HG03039 (cell line): Measurements from ENCODE around the gene OR52H1.
"Not testable (repeated sequence)": the region's sequence is repeated elsewhere in the genome, so short reads cannot be mapped to it uniquely, and the experiment has no call there.

ENCODE experiments used
- ATAC-seq: cut with Tn5 transposase; IDR thresholded peaks from one replicate; pipeline ENCODE4 v1.9.1; 2021; ENCODE audit warnings: mild to moderate bottlenecking, moderate library complexity; ENCODE audit not compliant: unreplicated experiment

OR52H1 gene

GRCh38 chr11:5548440-5548839 is at the start of gene OR52H1:
Gene OR52H1, minus strand, starts transcription at chr11:5548540. Its CDS starts 3,035 bp downstream, at chr11:5545505.
- ATAC-seq: no peak

GRCh38 chr11:5597953-5598352 is 49.6 kb upstream of the OR52H1 start:
- ATAC-seq: no peak

GRCh38 chr11:5596607-5597201 is 48.4 kb upstream of the OR52H1 start, which contains the start of gene TRIM6:
Gene TRIM6, plus strand, starts transcription at chr11:5596637. Its CDS starts 261 bp downstream, at chr11:5596898.
- ATAC-seq: no peak

- no peak for ATAC-seq
Observed at GRCh38 chr11:5593146-5593545, 44.8 kb upstream of the OR52H1 start.

DNA sequence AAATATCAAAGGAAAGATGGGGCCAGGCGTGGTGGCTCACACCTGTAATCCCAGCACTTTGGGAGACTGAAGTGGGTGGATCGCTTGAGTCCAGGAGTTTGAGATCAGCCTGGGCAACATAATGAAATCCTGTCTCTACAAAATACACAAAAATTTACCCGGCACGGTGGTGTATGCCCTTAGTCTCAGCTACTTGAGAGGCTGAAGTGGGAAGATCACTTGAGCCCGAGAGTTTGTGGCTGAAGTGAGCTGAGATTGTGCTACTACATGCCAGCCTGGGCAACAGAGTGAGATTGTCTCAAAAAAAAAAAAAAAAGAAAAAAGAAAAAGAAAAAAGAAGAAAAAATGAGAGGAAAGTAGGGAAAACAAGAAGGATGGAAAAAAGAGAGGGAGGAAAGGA is 44.3 kb upstream of the OR52H1 start:
- ATAC-seq: no peak

- ATAC-seq: no peak
Observed at GRCh38 chr11:5591613-5592012, 43.3 kb upstream of the OR52H1 start.

GRCh38 chr11:5589906-5590305 is 41.6 kb upstream of the OR52H1 start:
- not testable (repeated sequence) for ATAC-seq

DNA sequence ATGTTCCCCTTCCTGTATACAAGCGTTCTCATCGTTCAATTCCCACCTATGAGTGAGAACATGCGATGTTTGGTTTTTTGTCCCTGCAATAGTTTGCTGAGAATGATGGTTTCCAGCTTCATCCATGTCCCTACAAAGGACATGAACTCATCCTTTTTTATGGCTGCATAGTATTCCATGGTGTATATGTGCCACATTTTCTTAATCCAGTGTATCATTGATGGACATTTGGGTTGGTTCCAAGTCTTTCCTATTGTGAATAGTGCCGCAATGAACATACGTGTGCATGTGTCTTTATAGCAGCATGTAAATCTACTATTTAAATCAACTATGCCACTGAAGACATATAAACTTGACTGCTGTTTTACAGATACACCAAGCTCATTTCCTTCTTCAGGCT is 36.1 kb upstream of the OR52H1 start:
- ATAC-seq: not testable (repeated sequence)

- ATAC-seq: no peak
Observed at GRCh38 chr11:5581014-5581413, 32.7 kb upstream of the OR52H1 start.

DNA sequence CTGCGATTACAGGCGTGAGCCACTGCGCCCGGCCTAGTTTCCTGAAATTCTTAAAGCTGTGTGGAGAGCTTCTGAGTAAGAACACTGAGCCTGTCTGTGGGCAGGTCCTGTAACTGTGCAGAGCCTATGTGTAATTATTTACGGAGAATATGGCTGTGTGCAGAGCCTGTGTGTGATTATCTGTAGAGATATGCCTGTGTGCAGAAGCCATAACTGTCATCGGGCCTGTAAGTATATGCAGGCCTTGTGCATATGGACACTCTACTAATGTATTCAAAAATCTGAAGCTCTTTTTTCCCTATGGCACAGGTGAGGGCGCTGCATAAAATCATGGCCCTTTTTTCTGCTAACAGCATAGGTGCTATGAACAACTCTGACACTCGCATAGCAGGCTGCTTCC is 32.2 kb upstream of the OR52H1 start, which contains the start of gene OR52B6:
TSS of gene OR52B6 (plus strand) at position 301 of the 400 bp plus-strand sequence. CDS start at position 301, 0 bp downstream.
- no peak for ATAC-seq

GRCh38 chr11:5577101-5577500 is 28.8 kb upstream of the OR52H1 start:
- ATAC-seq: no peak

DNA sequence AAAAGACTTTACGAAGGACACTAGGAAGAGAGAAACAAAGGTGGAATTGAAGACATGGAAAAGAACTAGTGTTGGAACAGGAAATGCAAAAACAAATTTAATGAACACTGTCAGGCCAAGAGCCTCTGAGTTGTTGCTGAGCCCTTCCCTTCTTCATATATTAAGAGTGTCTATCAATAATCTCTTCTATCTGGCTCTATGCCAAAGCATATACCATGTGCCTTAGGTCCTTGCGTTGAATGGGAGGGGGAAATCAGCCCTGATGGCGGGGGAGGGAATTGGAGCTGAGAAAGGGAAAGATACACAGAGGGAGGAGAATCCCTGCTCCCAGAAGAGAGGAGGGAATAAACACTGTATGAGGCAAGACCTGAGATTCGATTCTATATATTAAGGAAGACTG is 26.8 kb upstream of the OR52H1 start:
- no peak for ATAC-seq

DNA sequence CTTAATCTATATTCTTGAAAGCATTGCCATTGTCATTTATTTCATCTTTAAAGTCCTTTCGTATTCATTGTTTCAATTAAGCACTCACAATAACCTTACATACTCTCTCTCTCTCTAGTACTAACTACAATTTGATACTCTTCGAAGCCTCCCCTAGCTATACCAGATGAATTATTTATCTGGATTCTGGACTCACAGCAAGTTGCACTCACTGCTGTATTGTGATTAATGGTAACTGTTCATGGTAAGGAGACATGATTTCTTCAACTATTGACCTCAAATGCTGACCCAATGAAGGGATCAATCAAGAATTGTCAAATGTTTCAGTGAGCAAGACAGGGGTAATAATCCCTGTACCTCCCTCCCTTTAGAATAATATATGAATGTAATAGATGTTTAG is 26.3 kb upstream of the OR52H1 start:
- no peak for ATAC-seq

DNA sequence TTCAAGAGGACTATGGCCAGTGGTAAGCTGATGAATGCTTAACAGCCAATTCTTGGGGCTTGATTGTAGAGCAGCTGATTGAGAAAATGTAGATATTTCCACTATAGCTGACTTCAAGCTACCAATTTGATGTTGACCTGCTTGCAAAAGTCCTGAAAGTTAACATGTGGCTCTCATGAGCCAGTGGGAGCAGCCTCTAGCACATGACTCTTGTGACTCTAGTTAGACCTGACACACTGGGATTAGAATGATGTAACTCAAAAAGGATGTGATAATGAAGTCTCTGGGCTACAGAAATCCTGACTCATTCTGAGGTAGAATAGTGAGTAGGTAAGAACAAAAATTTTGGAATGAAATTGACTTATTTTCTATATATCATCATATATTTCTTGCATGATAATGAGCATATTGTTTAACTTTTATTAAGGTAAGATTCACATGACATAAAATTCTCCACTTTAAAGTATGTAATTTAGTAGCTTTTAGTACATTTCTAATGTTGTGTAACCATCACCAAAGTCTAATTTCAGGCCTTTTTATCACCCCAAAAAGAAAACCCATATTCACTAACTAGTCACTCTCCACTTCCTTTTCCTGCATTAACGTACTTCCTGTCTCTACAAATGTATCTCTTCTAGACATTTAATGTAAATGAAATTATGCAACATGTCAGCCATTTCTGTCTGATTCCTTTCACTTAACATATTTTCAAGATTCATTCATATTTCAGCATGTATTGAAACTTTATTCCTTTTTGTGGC is 16.1 kb upstream of the OR52H1 start:
- no peak for ATAC-seq

DNA sequence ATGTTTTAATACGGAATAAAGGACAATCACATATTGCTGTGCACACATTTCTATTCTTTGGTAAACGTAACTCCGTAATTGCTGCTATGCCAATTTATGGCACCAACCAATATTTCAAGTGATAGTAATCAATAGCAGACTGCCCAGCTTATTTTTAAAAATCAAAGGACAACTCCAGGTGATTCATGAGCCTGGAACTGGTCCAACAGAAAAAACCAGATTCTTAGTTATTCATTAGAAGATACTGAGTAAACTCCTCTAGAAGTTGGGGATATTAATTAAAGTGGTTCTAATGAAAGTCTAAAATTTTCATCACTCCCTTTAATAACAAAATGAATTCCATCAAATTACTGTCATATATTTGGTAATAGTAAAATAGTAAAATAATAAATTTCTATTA is 9.4 kb upstream of the OR52H1 start:
- ATAC-seq: no peak

DNA sequence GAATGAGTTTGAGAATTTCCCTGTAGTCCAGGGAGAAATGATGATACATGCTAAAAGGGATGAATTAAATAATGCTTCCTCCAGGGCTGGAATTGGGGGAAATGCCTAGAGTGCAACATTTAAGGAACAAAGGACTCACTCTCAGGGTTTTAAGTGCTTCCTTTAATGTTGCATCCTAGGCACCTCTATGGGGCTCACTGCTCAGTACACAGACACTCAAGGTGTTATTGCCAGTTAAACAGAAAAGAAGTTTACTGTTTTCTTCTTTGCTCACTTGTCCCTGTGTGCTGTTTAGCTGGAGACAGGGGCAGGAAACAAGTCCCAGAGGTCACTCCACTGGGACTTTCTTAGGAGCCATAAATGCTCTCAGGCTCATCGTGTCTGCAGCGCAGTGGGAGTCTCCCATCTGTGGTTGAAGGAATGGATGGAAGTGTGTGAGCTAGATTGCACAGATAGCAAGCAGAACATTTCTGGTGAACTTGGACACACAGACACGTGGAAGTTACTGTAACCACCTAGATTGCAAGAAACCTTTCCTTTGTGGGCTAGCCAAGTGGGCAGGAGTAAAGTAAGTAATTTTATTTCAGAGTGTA is 8.4 kb upstream of the OR52H1 start:
- ATAC-seq: no peak

GRCh38 chr11:5553343-5553742 is 5.0 kb upstream of the OR52H1 start:
- ATAC-seq: no peak

DNA sequence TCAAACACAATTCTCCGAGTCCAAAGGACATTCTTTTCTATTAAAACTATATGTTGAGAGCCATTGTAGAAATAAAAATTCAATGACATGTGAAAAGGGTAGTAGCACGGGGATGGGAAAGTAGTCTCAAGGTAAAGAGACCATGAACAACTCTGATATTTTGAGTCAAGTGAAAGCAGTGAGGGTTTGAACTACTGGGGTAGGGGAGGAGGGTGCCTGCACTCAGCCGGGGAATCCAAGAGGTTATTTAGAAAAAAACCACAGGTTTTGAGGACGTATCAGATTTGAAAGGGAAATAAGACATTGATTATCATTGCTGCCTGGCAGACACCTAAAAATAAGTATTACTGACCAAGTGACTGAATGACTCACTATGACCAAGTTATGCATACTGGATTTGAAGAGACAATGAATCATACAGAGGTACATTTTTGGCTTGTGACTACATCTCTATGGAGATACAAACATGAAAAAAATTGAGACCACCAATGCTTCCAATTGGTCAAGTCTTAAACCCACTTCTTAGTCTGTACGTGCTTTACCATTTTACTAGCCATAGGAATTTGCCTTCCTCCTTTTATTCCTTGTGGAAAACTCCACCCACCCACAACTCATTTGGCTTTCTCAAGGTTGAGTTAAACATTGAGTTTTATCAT is 2.2 kb upstream of the OR52H1 start:
- no peak for ATAC-seq

GRCh38 chr11:5547982-5548381 is 358 bp downstream of the OR52H1 start:
- no peak for ATAC-seq

GRCh38 chr11:5546457-5546856 is 1.9 kb downstream of the OR52H1 start:
- no peak for ATAC-seq

- no peak for ATAC-seq
Observed at GRCh38 chr11:5541427-5541826, 6.9 kb downstream of the OR52H1 start.
